Tibial nerve (tissue), 4 donors: ENCODE measurements around the gene SPRR4.

Experiments
- CTCF ChIP-seq, 5 experiments: fragments of 200-600 bp in 3 of 5; fragments of 450-650 bp in 2 of 5; sonication (generic) in 3 of 5; IDR thresholded peaks; one replicate each; pipeline ENCODE4 v1.5.1; 2016 to 2019; ENCODE audit warnings: antibody characterized with exemption in 5 of 5, mild to moderate bottlenecking in 3 of 5, moderate library complexity in 2 of 5
- EP300 ChIP-seq, 2 donors: sonication (generic); formaldehyde crosslinking; IDR thresholded peaks; one replicate each; pipeline ENCODE4 v1.6.1; 2017; ENCODE audit warnings: antibody characterized with exemption in 2 of 2, mild to moderate bottlenecking in 1 of 2

DNA sequence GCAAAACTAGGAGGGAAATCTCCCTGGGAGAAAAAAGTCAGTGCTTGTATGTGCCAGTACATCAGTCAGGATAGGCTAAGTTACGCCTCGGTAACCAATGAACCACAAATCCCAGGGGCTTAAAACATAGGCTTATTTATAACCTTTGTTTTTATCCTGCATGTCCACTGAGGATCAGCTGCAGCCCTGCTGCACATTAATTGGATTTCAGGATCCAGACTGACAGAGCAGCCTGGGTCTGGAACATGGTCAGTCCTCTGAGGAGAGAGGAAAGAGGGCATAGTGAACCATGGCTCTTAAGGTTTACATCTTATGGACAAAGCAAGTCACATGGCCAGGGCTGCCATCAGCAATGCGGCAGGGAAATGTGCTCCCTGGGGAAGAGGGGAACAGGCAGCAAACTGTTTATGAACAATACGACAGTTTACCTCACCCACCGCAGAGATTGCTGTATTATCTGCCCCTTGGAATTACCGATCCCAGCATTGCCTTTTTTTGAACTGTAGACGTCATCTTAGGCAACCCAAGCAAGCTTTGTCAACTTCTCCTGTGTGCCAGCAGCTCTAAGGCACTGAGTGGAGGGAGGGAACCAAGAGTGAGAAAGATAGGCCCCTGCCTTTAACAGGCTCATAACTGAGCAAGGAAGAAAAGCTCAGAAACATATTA lies 9.1 kb upstream of the SPRR4 start:
- TF ChIP-seq CTCF (IDR thresholded peaks at IDR 0.05): no peak
- TF ChIP-seq EP300 (IDR thresholded peaks at IDR 0.05): no peak
